Stimulated activated CD8-positive, alpha-beta memory T cell treated with anti-CD3 and anti-CD28 coated beads, Interleukin-4, amount 100 ng/mL, for 24 hours (primary cell): ENCODE data around the gene USP12.
"Not testable (repeated sequence)": the region's sequence is repeated elsewhere in the genome, so short reads cannot be mapped to it uniquely, and the experiment has no call there.

Experiments
- DNase-seq: peaks from one replicate; pipeline ENCODE4 v3.0.0-alpha.2; 2020; ENCODE audit warnings: low read depth

The USP12 gene

GRCh38 chr13:27149702-27150101 is 21.9 kb downstream of the USP12 start:
- no peak for DNase-seq

DNA sequence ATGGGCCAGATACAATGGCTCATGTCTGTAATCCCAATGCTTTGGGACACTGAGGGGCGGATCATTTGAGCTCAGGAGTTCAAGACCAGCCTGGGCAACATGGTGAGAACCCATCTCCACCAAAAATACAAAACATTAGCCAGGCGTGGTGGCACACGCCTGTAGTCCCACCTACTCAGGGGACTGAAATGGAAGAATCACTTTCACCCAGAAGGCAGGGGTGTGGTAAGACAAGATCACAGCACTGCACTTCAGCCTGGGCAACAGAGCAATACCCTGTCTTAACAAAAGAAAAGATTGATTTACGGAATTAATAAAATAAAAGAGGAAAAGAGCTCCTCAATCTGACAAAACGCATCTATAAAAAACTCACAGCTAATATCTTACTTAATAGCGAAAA is 22.7 kb downstream of the USP12 start:
- no peak for DNase-seq

GRCh38 chr13:27147530-27148170 is 24.0 kb downstream of the USP12 start:
- DNase-seq = no peak

GRCh38 chr13:27141746-27142145 is 29.9 kb downstream of the USP12 start:
- no peak for DNase-seq

GRCh38 chr13:27141159-27141558 is 30.5 kb downstream of the USP12 start:
- not testable (repeated sequence) for DNase-seq

DNA sequence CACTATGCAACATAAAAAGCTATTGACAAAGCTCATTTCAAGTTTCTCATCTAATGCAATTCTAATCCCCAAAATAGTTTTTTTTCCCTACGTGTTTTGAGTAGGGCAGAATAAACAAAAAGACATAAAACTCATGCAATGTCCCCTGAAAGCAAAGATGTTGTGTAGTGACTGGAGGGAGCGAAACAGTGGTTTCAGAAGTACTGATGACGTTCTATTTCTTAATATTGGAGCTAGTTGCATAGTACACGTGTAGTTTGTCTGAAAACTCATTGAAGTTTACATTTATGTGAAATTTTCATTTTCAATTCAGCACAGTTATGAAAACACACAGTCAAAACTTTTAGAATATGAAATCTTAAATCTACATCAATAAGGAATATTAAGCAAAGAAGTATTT is 31.6 kb downstream of the USP12 start:
- DNase-seq = no peak

DNA sequence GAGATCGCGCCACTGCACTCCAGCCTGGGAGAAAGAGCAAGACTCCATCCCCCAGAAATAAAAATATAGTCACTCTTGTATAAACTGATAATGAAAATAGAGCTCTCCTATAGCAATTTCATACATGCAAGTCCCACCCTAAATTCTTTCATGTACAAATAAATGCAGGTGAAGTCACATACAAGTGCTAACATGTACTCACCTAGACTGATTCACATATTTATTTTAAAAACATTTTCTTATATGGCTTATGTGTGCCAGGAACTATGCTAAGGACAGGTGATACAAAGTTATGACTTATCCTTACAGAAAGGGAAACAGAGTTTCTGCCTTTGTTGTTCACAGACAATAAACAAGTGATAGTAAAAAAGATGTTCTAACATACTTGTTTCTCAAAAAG is 32.0 kb downstream of the USP12 start:
- no peak for DNase-seq

DNA sequence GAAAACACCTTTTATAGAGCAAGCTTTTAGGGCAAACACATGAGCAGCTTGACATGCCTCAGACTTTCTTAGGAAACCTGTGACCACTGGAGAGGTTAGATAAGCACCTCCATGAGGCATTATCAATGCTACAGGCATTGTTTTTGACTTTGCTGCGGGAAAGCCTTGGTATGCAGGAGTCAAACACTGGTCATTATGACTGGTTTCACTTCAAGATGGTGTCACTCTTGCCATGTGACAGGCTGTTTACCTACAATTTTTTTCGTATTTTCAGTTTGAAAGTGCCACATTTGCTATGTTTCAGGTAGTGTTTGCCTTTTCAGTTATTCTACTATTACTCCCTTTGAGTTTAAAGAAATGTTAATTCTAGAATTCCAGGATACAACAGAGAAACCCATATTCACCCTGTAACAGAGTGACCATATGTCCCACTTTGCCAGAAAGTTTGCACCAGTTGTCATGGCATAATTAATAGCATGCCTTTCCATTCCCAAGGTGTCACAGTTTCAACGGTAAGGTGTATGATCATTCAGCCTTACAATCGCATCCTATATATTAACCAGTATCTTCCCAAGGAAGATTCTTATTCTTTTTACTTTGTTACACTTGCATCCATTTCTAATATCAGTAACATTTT is 33.0 kb downstream of the USP12 start:
- no peak for DNase-seq

GRCh38 chr13:27137759-27138158 is 33.9 kb downstream of the USP12 start:
- DNase-seq = no peak

DNA sequence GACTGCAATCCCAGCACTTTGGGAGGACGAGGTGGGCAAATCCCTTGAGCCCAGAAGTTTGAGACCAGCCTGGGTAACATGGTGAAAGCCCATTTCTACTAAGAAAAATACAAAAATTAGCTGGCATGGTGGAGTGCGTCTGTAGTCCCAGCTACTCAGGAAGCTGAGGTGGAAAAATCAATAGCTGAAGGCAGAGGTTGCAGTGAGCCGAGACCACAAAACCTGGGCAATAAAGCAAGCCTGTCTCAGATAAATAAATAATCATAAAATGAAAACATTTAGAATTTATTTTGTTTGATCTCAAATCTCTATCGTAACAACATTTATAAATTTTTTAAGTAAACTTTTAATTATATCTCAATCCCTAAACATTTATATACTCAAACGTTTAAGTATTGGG is 36.6 kb downstream of the USP12 start:
- DNase-seq = no peak

- DNase-seq = no peak
Measured at GRCh38 chr13:27133889-27134288, 37.7 kb downstream of the USP12 start.

DNA sequence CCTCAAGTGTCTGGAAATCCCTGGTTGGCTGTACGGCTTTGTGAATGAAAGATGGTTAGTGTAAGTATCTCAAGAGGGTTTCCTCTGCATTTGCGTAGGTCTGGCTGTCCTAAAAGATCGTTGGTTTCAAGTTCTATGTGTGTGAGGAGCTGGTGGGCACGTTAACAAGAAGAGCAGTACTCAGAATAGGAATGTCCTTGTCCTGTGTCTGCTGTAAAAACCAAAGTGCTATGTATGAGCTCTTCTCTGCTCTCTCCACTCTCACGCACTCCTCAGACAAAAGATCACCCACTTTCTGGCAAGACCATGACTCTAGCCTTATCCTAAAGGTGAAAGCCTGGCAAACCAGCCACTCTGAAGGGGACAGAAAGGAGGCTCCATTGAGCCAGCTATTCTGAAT is 39.1 kb downstream of the USP12 start:
- DNase-seq = no peak

- DNase-seq = no peak
Measured at GRCh38 chr13:27131906-27132305, 39.7 kb downstream of the USP12 start.

GRCh38 chr13:27130979-27131623 is 40.5 kb downstream of the USP12 start:
- DNase-seq = peak; percentile 54

- no peak for DNase-seq
Measured at GRCh38 chr13:27130223-27130978, 41.2 kb downstream of the USP12 start.

GRCh38 chr13:27128825-27129627 is 42.6 kb downstream of the USP12 start:
- no peak for DNase-seq

DNA sequence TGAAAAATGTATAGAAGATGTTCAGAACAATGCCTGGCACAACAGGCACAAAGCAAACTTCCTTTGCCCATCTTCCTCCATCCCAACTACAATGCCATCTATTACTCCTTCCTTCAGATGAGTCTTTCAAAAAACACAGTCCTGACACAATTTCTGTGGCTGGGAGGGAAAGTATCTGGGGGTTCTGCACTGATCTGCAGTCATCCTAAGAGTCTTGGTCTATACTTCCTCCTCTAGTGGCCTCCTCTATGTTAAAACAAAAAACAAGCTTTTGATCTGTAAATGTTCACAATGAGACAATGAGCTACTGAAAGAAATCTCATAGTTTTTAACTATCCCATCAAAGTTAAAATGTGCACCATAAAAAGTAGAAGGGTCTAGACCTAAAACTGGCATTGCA is 44.8 kb downstream of the USP12 start:
- DNase-seq = no peak

DNA sequence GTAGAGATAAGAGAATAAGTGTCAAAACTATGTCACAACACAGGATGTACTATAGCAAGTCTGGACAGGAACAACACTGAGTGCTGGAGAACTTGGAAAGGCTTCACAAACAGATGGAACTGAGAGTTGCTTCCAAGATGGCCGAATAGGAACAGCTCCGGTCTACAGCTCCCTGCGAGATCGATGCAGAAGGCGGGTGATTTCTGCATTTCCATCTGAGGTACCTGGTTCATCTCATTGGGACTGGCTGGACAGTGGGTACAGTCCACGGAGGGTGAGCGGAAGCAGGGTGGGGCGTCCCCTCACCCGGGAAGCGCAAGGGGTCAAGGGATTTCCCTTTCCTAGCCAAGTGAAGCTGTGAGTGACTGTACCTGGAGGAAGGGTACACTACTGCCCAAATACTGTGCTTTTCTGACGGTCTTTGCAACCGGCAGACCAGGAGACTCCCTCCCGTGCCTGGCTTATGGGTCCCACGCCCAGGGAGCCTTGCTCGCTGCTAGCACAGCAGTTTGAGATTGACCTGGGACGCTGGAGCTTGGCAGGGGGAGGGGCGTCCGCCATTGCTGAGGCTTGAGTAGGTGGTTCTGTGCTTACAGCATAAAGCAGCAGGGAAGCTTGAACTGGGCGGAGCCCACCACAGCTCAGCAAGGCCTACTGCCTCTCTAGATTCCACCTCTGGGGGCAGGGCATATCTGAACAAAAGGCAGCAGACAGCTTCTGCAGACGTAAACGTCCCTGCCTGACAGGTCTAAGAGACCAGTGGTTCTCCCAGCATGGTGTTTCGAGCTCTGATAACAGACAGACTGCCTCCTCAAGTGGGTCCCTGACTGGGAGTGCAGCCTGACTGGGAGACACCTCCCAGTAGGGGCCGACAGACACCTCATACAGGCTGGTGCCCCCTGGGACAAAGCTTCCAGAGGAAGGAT is 46.0 kb downstream of the USP12 start:
- no peak for DNase-seq

DNA sequence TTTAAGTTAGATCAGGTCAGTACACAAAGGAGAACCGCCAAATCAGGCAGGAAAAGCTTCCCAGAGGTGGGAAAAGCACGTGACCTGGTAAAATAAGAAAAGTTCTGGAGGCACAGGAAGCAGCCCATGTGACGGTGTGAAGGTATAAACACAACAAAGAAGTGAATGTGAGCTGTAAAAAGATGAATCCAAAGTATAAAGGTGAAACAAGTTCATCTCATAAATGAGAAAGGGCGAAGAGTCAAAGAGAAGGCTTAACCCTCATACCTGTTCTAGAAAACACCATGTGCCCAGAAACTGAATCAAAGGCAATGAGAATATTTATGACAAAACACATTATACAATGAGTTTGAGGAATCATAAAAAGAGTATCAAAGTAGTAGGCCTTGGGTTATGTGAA is 47.0 kb downstream of the USP12 start:
- DNase-seq = no peak

GRCh38 chr13:27123445-27123844 is 48.2 kb downstream of the USP12 start:
- not testable (repeated sequence) for DNase-seq

DNA sequence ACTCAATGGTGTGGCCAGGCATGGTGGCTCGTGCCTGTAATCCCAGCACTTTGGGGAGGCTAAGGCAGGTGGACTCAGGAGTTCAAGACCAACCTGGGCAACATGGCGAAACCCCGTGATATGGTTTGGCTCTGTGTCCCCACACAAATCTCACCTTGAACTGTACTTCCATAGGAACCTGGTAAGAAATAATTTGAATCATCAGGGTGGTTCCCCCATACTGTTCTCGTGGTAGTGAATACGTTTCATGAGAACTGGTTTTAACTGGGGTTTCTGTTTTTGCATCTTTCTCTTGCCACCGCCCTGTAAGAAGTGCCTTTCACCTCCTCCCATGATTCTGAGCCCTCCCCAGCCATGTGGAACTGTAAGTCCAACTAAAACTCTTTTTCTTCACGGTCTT is 49.6 kb downstream of the USP12 start:
- DNase-seq = no peak
